GM12891 (cell line): ENCODE results near the gene EIF4E2.

ENCODE experiments used
- PAX5 ChIP-seq: IDR thresholded peaks from 2 replicates; pipeline ENCODE4 v1.6.1; 2011; ENCODE audit warnings: low read length, moderate library complexity, mild to moderate bottlenecking; ENCODE audit not compliant: insufficient read depth, severe bottlenecking
- POLR2A ChIP-seq: IDR thresholded peaks from 2 replicates; pipeline ENCODE4 v1.6.1; 2011; ENCODE audit warnings: low read depth, low read length, control low read depth
- POLR2AphosphoS5 ChIP-seq: IDR thresholded peaks from 2 replicates; pipeline ENCODE4 v1.6.1; 2011; ENCODE audit warnings: low read depth, low read length, control low read depth
- TAF1 ChIP-seq: IDR thresholded peaks from 2 replicates; pipeline ENCODE4 v1.6.1; 2011; ENCODE audit warnings: low read depth, low read length, control low read depth

- TF ChIP-seq POLR2A (no peak), PAX5 (no peak), TAF1 (no peak), POLR2AphosphoS5 (no peak)
Measured at GRCh38 chr2:232539298-232540231, 10.9 kb upstream of the EIF4E2 start, which contains the start of gene CHRNG.
